Erythroblast (primary cell): ENCODE measurements around the gene PDSS1.

ENCODE experiments used
- DNase-seq, 2 experiments: peaks; one replicate each; lab custom pipeline; 2025; lab: John Stamatoyannopoulos, UW
- GATA1 ChIP-seq: IDR thresholded peaks from 2 replicates; pipeline ENCODE4 v1.6.1; 2011; ENCODE audit warnings: low read depth, mild to moderate bottlenecking, control low read depth, low read length, moderate library complexity
- POLR2A ChIP-seq: IDR thresholded peaks from 2 replicates; pipeline ENCODE4 v1.6.1; 2011; ENCODE audit warnings: mild to moderate bottlenecking, low read length

The PDSS1 gene

GRCh38 chr10:26714415-26715136 lies 17.1 kb downstream of the PDSS1 start:
- no peak for DNase-seq
- TF ChIP-seq POLR2A, result no peak
- TF ChIP-seq GATA1, result no peak

- no peak for DNase-seq
- TF ChIP-seq POLR2A (no peak), GATA1 (no peak)
Observed at GRCh38 chr10:26715137-26715487, 17.6 kb downstream of the PDSS1 start.

- no peak for DNase-seq
- TF ChIP-seq GATA1 (no peak), POLR2A (no peak)
Observed at GRCh38 chr10:26717476-26717875, 20.0 kb downstream of the PDSS1 start.

- no peak for DNase-seq
- TF ChIP-seq GATA1, result no peak
- no peak for TF ChIP-seq POLR2A
Observed at GRCh38 chr10:26721561-26721960, 24.1 kb downstream of the PDSS1 start.

GRCh38 chr10:26723016-26723415 lies 25.5 kb downstream of the PDSS1 start:
- DNase-seq, result no peak
- no peak for TF ChIP-seq POLR2A
- no peak for TF ChIP-seq GATA1

- no peak for TF ChIP-seq POLR2A
- no peak for TF ChIP-seq GATA1
- peak; percentile 62 to 77 for DNase-seq
Observed at GRCh38 chr10:26725837-26726727, 28.6 kb downstream of the PDSS1 start.

GRCh38 chr10:26727005-26727404 lies 29.5 kb downstream of the PDSS1 start:
- TF ChIP-seq POLR2A (no peak), GATA1 (no peak)
- no peak for DNase-seq

- TF ChIP-seq POLR2A, result no peak
- TF ChIP-seq GATA1, result no peak
- DNase-seq, result no peak
Observed at GRCh38 chr10:26728957-26729356, 31.5 kb downstream of the PDSS1 start.

- no peak for TF ChIP-seq POLR2A
- TF ChIP-seq GATA1, result no peak
- no peak for DNase-seq
Observed at GRCh38 chr10:26729395-26729794, 31.9 kb downstream of the PDSS1 start.

- TF ChIP-seq GATA1 (no peak), POLR2A (no peak)
- DNase-seq, result no peak
Observed at GRCh38 chr10:26730552-26730951, 33.1 kb downstream of the PDSS1 start.

- TF ChIP-seq GATA1 (no peak), POLR2A (no peak)
- no peak for DNase-seq
Observed at GRCh38 chr10:26733750-26734568, 36.5 kb downstream of the PDSS1 start.

GRCh38 chr10:26735435-26735834 lies 37.9 kb downstream of the PDSS1 start:
- DNase-seq, result no peak
- TF ChIP-seq POLR2A (no peak), GATA1 (no peak)

- TF ChIP-seq POLR2A, result no peak
- TF ChIP-seq GATA1, result no peak
- no peak for DNase-seq
Observed at GRCh38 chr10:26737730-26738129, 40.2 kb downstream of the PDSS1 start.
